Lower lobe of right lung (tissue), 2 donors: Measurements from ENCODE around the gene ME1. TPM values are rescaled to one million over a fixed set of nuclear protein-coding genes. Genes with fewer than 3 reads are reported as not detected.

Source experiments
- ATAC-seq, 2 donors: fragments of 200-7000 bp; cut with Tn5 transposase; one replicate each; pipeline ENCODE4 v1.9.1; 2020 to 2022; ENCODE audit warnings: mild to moderate bottlenecking in 2 of 2, moderate library complexity in 2 of 2
- DNase-seq: peaks from one replicate; pipeline ENCODE4 v3.0.0-alpha.2; 2020
- H3K27ac ChIP-seq: fragments of 200-600 bp; one replicate; pipeline ENCODE4 v1.8.0; 2022
- H3K27me3 ChIP-seq: fragments of 200-600 bp; one replicate; pipeline ENCODE4 v1.8.0; 2022; ENCODE audit warnings: low read depth
- H3K36me3 ChIP-seq: fragments of 200-600 bp; one replicate; pipeline ENCODE4 v1.8.0; 2022; ENCODE audit warnings: mild to moderate bottlenecking
- H3K4me1 ChIP-seq: fragments of 200-600 bp; one replicate; pipeline ENCODE4 v1.8.0; 2022
- H3K4me3 ChIP-seq: fragments of 200-600 bp; one replicate; pipeline ENCODE4 v1.8.0; 2022; ENCODE audit warnings: mild to moderate bottlenecking
- H3K9me3 ChIP-seq: fragments of 200-600 bp; one replicate; pipeline ENCODE4 v1.8.0; 2022
- CTCF ChIP-seq: fragments of 200-600 bp; IDR thresholded peaks from one replicate; pipeline ENCODE4 v1.8.0; 2022; ENCODE audit warnings: antibody characterized with exemption, mild to moderate bottlenecking
- intact Hi-C: fragments of 100-400 bp; cut with DNase I; formaldehyde crosslinking; loops from one replicate; pipeline ENCODE4 v1.11.0; 2022
- total RNA-seq: library from RNA; stranded (reverse); fragmentation: NEBNext Ultra II Directional; extraction: Animal tissue kit (Norgen Biotek cat#: 25700); gene quantifications from one replicate; pipeline ENCODE4 v1.2.1, GENCODE V29; 2021
- donor health status: DM: no; HTN: yes; CAD: no; lungs with severe emphysema.

Gene ME1
- total RNA-seq, 1 donor from 2014 or later, result 12.9 TPM

GRCh38 chr6:83443516-83443915, 12.7 kb upstream of the ME1 start:
- intact Hi-C loops, result no loop called here
- H3K27ac ChIP-seq, result no peak overlapping the region
- no peak overlapping the region for H3K4me3 ChIP-seq
- no peaks in the 10 kb centered on the region for H3K36me3 ChIP-seq
- ATAC-seq (no peak), DNase-seq (no peak)
- H3K4me1 ChIP-seq, result no peaks in the 10 kb centered on the region
- no peaks in the 10 kb centered on the region for H3K9me3 ChIP-seq
- H3K27me3 ChIP-seq, result no peaks in the 10 kb centered on the region
- no peak for TF ChIP-seq CTCF

- intact Hi-C loops, result no loop called here
- no peak overlapping the region for H3K27ac ChIP-seq
- ATAC-seq (no peak), DNase-seq (no peak)
- H3K9me3 ChIP-seq, result no peaks in the 10 kb centered on the region
- no peak overlapping the region for H3K4me3 ChIP-seq
- H3K27me3 ChIP-seq, result no peaks in the 10 kb centered on the region
- H3K36me3 ChIP-seq, result no peaks in the 10 kb centered on the region
- TF ChIP-seq CTCF, result no peak
- H3K4me1 ChIP-seq, result no peaks in the 10 kb centered on the region
Measured at GRCh38 chr6:83442752-83443151, 11.9 kb upstream of the ME1 start.

- TF ChIP-seq CTCF, result no peak
- Histone ChIP-seq H3K27ac (no peak overlapping the region), H3K27me3 (no peaks in the 10 kb centered on the region), H3K9me3 (no peaks in the 10 kb centered on the region), H3K4me1 (peaks cover under 1% of the 10 kb centered on the region), H3K4me3 (no peak overlapping the region), H3K36me3 (no peaks in the 10 kb centered on the region)
- no peak for DNase-seq
- intact Hi-C loops, result no loop called here
- no peak for ATAC-seq
Measured at GRCh38 chr6:83439201-83439600, 8.3 kb upstream of the ME1 start.

GRCh38 chr6:83436674-83437073, 5.8 kb upstream of the ME1 start:
- no peak for TF ChIP-seq CTCF
- DNase-seq, result no peak
- H3K4me1 ChIP-seq, result peaks cover 6% of the 10 kb centered on the region
- no peaks in the 10 kb centered on the region for H3K9me3 ChIP-seq
- no peak overlapping the region for H3K4me3 ChIP-seq
- H3K27ac ChIP-seq, result no peak overlapping the region
- intact Hi-C loops, result no loop called here
- no peaks in the 10 kb centered on the region for H3K36me3 ChIP-seq
- H3K27me3 ChIP-seq, result no peaks in the 10 kb centered on the region
- ATAC-seq, result no peak

GRCh38 chr6:83433177-83433576, 2.3 kb upstream of the ME1 start:
- intact Hi-C loops, result no loop called here
- no peak overlapping the region for H3K4me3 ChIP-seq
- no peak for TF ChIP-seq CTCF
- no peaks in the 10 kb centered on the region for H3K9me3 ChIP-seq
- no peak overlapping the region for H3K27ac ChIP-seq
- H3K27me3 ChIP-seq, result no peaks in the 10 kb centered on the region
- DNase-seq (no peak), ATAC-seq (no peak)
- H3K4me1 ChIP-seq, result peaks cover 12% of the 10 kb centered on the region
- H3K36me3 ChIP-seq, result no peaks in the 10 kb centered on the region

- Histone ChIP-seq H3K9me3 (no peaks in the 10 kb centered on the region), H3K27me3 (no peaks in the 10 kb centered on the region), H3K27ac (no peak overlapping the region), H3K4me1 (peaks cover 12% of the 10 kb centered on the region), H3K36me3 (no peaks in the 10 kb centered on the region), H3K4me3 (no peak overlapping the region)
- DNase-seq, result no peak
- ATAC-seq, result no peak
- TF ChIP-seq CTCF, result no peak
- intact Hi-C loops, result no loop called here
Measured at GRCh38 chr6:83432636-83433035, 1.8 kb upstream of the ME1 start.
